ENCODE measurements around the gene CDH4. TPM values are rescaled to one million over a fixed set of nuclear protein-coding genes. Genes with fewer than 3 reads are reported as not detected.
A peak's percentile ranks its signal among the peaks of the same experiment; 100 is the strongest.
"Not testable (repeated sequence)": the region's sequence is repeated elsewhere in the genome, so short reads cannot be mapped to it uniquely, and the experiment has no call there.

Gene CDH4
- polyA plus RNA-seq, 6 donors from 2014 or later = not detected

GRCh38 chr20:61460261-61461052 is 208.4 kb downstream of the CDH4 start:
- H3K36me3 Mint-ChIP-seq = peaks cover 0 to 8% of the 10 kb centered on the region in 2 donors
- H3K4me1 Mint-ChIP-seq = no peaks in the 10 kb centered on the region
- H3K4me3 Mint-ChIP-seq = no peak overlapping the region
- DNase-seq = no peak
- H3K9me3 Mint-ChIP-seq = peaks cover 0 to 19% (median 9%) of the 10 kb centered on the region in 7 donors
- no peaks in the 10 kb centered on the region for H3K27me3 Mint-ChIP-seq
- no peak overlapping the region for H3K27ac Mint-ChIP-seq
- no peak for ATAC-seq (ENCODE audit: low read depth in 2 of 2)

DNA sequence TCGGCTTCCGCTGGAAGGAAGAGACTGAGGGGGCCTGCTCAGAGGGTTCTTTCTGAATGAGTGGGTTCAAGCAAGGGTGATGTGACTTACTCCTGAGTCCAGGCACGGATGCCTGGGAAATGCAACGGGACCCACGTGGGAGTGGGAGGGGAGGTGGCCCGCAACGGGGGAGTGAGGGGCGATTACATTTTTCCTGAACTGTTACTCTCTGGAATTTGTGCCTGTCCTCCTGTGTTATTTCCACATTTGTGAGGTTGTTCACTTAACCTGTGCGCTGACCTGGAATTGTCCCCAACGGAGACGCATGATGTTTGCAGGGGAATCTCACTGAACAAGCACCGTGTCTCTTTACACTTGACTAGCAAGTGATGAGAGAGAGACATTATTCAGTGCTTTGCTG is 209.4 kb downstream of the CDH4 start:
- ATAC-seq (ENCODE audit: low read depth in 2 of 2) (no peak), DNase-seq (no peak)
- no peaks in the 10 kb centered on the region for H3K4me1 Mint-ChIP-seq
- peaks cover 0 to 24% (median 8%) of the 10 kb centered on the region in 7 donors for H3K9me3 Mint-ChIP-seq
- no peak overlapping the region for H3K4me3 Mint-ChIP-seq
- no peak overlapping the region for H3K27ac Mint-ChIP-seq
- H3K27me3 Mint-ChIP-seq = no peaks in the 10 kb centered on the region
- peaks cover 0 to 8% of the 10 kb centered on the region in 2 donors for H3K36me3 Mint-ChIP-seq

DNA sequence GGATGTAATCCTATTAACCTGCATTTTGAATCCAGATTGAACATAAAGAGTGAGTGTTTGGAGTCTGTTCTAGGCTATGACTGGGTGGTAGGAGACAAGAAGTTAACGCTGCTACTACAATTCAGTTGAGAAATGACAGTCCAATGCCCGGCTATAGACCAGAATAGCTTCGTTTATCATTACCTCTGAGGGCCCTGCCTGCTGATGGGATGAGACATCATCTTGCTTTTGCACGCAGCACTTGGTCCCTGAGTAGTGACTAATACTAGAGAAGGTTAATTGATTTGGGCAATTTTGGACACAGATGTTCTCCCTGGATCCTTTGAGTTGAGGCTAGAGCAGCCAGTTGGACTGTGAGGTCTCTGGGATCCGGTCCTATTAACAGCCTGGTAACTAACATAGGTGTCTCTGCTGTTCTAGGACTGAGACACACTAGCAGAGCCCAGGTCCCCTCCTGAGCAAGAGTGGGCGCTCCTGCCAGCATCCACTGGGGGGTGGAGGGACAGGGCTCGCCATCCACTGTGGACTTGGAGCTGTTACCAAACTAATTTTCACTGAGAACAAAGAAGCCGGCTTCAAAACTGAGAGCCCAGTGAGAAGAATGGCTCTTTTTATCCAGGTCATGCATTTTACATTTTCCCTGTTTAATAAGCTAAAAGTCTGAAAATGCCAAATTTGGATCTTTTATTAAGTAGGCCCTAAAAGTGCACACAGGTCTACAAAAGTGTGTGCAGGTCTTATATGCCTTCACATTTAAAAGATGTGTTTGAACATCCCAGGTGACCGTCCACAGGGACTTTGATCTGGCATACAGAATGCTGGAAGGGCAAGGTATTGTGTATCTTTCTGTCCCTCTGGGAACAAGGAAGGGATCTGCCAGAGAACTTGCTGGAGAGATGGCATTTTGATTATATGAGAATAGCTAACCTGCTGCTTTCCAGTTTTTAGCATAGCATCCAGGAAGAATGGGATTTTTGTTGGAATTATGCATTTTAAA is 212.5 kb downstream of the CDH4 start:
- DNase-seq (no peak), ATAC-seq (ENCODE audit: low read depth in 2 of 2) (no peak)
- Mint-ChIP-seq H3K4me1 (no peaks in the 10 kb centered on the region), H3K36me3 (peaks cover 0 to 8% of the 10 kb centered on the region in 2 donors), H3K4me3 (no peak overlapping the region), H3K9me3 (peaks cover 14 to 50% (median 22%) of the 10 kb centered on the region in 7 donors), H3K27ac (no peak overlapping the region), H3K27me3 (no peaks in the 10 kb centered on the region)

GRCh38 chr20:61475729-61476128 is 223.7 kb downstream of the CDH4 start:
- peaks cover 3 to 7% of the 10 kb centered on the region in 2 donors for H3K36me3 Mint-ChIP-seq
- DNase-seq (no peak), ATAC-seq (ENCODE audit: low read depth in 2 of 2) (no peak)
- no peaks in the 10 kb centered on the region for H3K4me1 Mint-ChIP-seq
- peaks cover 6 to 29% (median 9%) of the 10 kb centered on the region in 7 donors for H3K9me3 Mint-ChIP-seq
- peaks cover 0 to 8% (median 6%) of the 10 kb centered on the region in 3 donors for H3K27me3 Mint-ChIP-seq
- no peak overlapping the region for H3K4me3 Mint-ChIP-seq
- H3K27ac Mint-ChIP-seq = peak overlapping the region in 1 of 6 donors; percentile 47

DNA sequence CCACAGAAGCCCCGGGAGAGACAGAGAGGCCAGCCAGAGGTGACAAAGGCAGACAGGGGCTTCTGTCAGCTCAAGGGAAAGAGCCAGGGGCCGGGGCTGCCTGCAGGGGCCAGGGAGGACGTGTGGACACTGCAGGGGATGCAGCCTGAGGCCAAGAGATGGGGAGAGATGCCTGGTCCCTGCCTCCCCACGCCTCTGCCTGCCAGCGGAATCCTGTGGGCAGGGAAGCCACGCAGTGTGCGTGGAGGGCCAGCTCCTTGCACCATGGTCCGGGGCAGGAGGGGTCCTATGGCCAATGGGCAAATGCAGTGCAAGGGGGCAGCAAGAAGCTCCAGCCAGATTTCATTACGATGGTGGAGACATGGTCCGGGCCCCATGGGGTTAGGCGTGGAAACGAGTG is 224.9 kb downstream of the CDH4 start:
- Mint-ChIP-seq H3K4me1 (no peaks in the 10 kb centered on the region), H3K36me3 (peaks cover 3 to 7% of the 10 kb centered on the region in 2 donors), H3K27me3 (peaks cover 0 to 8% (median 6%) of the 10 kb centered on the region in 3 donors), H3K9me3 (peaks cover 6 to 29% (median 9%) of the 10 kb centered on the region in 7 donors), H3K27ac (no peak overlapping the region), H3K4me3 (no peak overlapping the region)
- ATAC-seq (ENCODE audit: low read depth in 2 of 2) (no peak), DNase-seq (no peak)

GRCh38 chr20:61477451-61477861 is 225.4 kb downstream of the CDH4 start:
- Mint-ChIP-seq H3K36me3 (peaks cover 3 to 7% of the 10 kb centered on the region in 2 donors), H3K9me3 (peaks cover 6 to 29% (median 9%) of the 10 kb centered on the region in 7 donors), H3K4me3 (no peak overlapping the region), H3K4me1 (no peaks in the 10 kb centered on the region), H3K27me3 (peaks cover 0 to 8% (median 6%) of the 10 kb centered on the region in 3 donors), H3K27ac (no peak overlapping the region)
- DNase-seq = no peak
- ATAC-seq (ENCODE audit: low read depth in 2 of 2) = no peak

GRCh38 chr20:61478094-61478493 is 226.0 kb downstream of the CDH4 start:
- Mint-ChIP-seq H3K9me3 (peaks cover 6 to 29% (median 9%) of the 10 kb centered on the region in 7 donors), H3K4me1 (no peaks in the 10 kb centered on the region), H3K27me3 (peaks cover 0 to 8% (median 6%) of the 10 kb centered on the region in 3 donors), H3K4me3 (no peak overlapping the region), H3K27ac (no peak overlapping the region), H3K36me3 (peaks cover 3 to 7% of the 10 kb centered on the region in 2 donors)
- ATAC-seq (ENCODE audit: low read depth in 2 of 2) (no peak), DNase-seq (no peak)

GRCh38 chr20:61478611-61479305 is 226.7 kb downstream of the CDH4 start:
- H3K4me1 Mint-ChIP-seq = no peaks in the 10 kb centered on the region
- ATAC-seq (ENCODE audit: low read depth in 2 of 2) = no peak
- peaks cover 0 to 8% (median 6%) of the 10 kb centered on the region in 3 donors for H3K27me3 Mint-ChIP-seq
- DNase-seq = no peak
- no peak overlapping the region for H3K4me3 Mint-ChIP-seq
- peaks cover 3 to 8% of the 10 kb centered on the region in 2 donors for H3K36me3 Mint-ChIP-seq
- peak overlapping the region in 1 of 6 donors; percentile 1 for H3K27ac Mint-ChIP-seq
- H3K9me3 Mint-ChIP-seq = peaks cover 6 to 29% (median 9%) of the 10 kb centered on the region in 7 donors

- not testable (repeated sequence) for DNase-seq; H3K27ac Mint-ChIP-seq; H3K27me3 Mint-ChIP-seq; H3K4me1 Mint-ChIP-seq; ATAC-seq (ENCODE audit: low read depth in 2 of 2); H3K4me3 Mint-ChIP-seq
- H3K9me3 Mint-ChIP-seq = peaks cover 6 to 35% (median 11%) of the 10 kb centered on the region in 7 donors
- H3K36me3 Mint-ChIP-seq = peaks cover 3 to 14% of the 10 kb centered on the region in 2 donors
Measured at GRCh38 chr20:61479433-61479832, 227.4 kb downstream of the CDH4 start.

GRCh38 chr20:61480158-61480825 is 228.2 kb downstream of the CDH4 start:
- ATAC-seq (ENCODE audit: low read depth in 2 of 2) (no peak), DNase-seq (no peak)
- Mint-ChIP-seq H3K27ac (no peak overlapping the region), H3K4me3 (no peak overlapping the region), H3K4me1 (no peaks in the 10 kb centered on the region), H3K27me3 (peaks cover 0 to 8% (median 6%) of the 10 kb centered on the region in 3 donors), H3K9me3 (peaks cover 6 to 35% (median 11%) of the 10 kb centered on the region in 7 donors), H3K36me3 (peaks cover 3 to 15% of the 10 kb centered on the region in 2 donors)

DNA sequence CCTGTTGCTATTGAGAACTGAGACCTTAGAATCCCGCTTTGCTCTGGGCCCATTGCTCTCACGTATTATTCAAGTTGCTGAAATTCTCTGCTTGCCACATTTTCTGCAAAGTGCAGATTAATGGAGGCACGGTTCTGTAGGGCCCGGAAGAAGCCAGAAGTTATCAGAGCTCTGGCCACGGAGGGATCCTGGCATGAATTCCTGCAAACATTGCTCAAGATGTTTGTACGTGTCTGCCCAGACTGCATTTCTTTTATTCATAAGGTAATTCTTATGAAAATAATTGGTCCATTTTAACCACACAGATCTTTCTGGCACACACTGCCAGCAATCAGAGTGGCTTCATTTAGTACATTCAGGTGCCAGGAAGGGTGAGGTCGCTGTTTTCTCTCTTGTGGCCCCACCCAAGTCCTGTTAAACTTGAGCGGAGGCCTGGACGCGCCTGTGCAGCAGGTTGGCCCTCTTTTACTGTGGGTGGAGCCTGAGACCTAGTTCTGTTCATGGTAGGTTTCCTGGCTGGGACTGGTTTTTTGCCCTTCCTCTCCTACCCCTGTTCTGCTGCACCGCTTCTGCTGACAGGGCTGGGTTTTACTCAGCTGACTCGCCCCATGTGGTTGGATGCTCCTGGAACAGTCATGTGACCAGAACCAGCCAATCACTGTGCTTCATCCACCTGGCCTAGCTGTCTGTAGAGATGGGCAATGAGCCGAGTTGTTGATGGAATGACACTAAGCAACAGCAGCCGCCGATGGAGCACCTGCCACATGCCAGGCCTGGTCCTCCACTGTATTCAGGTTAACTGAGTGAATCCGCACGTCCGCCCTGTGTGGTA is 230.2 kb downstream of the CDH4 start:
- Mint-ChIP-seq H3K9me3 (peaks cover 4 to 24% (median 11%) of the 10 kb centered on the region in 7 donors), H3K4me3 (no peak overlapping the region), H3K36me3 (peaks cover 3 to 15% of the 10 kb centered on the region in 2 donors), H3K4me1 (no peaks in the 10 kb centered on the region), H3K27ac (no peak overlapping the region), H3K27me3 (peaks cover 0 to 8% (median 0%) of the 10 kb centered on the region in 3 donors)
- DNase-seq (no peak), ATAC-seq (ENCODE audit: low read depth in 2 of 2) (no peak)

- H3K36me3 Mint-ChIP-seq = peaks cover 3 to 15% of the 10 kb centered on the region in 2 donors
- no peak for DNase-seq
Measured at GRCh38 chr20:61482901-61483300, 230.8 kb downstream of the CDH4 start.

More at GRCh38 chr20:61482901-61483300, 230.8 kb downstream of the CDH4 start:
- no peak for ATAC-seq (ENCODE audit: low read depth in 2 of 2)
- Mint-ChIP-seq H3K9me3 (peaks cover 4 to 24% (median 11%) of the 10 kb centered on the region in 7 donors), H3K4me1 (no peaks in the 10 kb centered on the region), H3K27ac (no peak overlapping the region), H3K4me3 (no peak overlapping the region), H3K27me3 (peaks cover 0 to 6% (median 0%) of the 10 kb centered on the region in 3 donors)
